OCI-LY7 (cell line): ENCODE measurements around the gene PLD1.

Experiments used
- CTCF ChIP-seq: fragments of 200-600 bp; sonication (generic); conservative IDR thresholded peaks from 2 replicates; pipeline ENCODE4 v1.5.1; 2014; ENCODE audit warnings: mild to moderate bottlenecking, antibody characterized with exemption, low read length, moderate library complexity, mixed read lengths
- EZH2phosphoT487 ChIP-seq: fragments of 200-600 bp; sonication (generic); IDR thresholded peaks from 2 replicates; pipeline ENCODE4 v1.6.1; 2018; ENCODE audit warnings: low read depth, borderline replicate concordance, mild to moderate bottlenecking, mixed run types, antibody characterized with exemption, low read length, moderate library complexity, mixed read lengths

GRCh38 chr3:171768986-171769385 is 41.3 kb downstream of the PLD1 start:
- no peak for TF ChIP-seq CTCF
- no peak for TF ChIP-seq EZH2phosphoT487
